Measurements from ENCODE around the gene PLPPR1.

PLPPR1 gene

GRCh38 chr9:101028346-101029314, at the start of gene PLPPR1:
TSS of gene PLPPR1 (plus strand) at chr9:101028727.
- H3K36me3 ChIP-seq (ENCODE audit: control insufficient read depth, insufficient read depth, low read length): no peaks in the 10 kb centered on the region
- no peaks in the 10 kb centered on the region for H3K9me3 ChIP-seq (ENCODE audit: control insufficient read depth, insufficient read depth, low read depth, low read length)
- peak within 1 kb of the TSS; percentile 21 for H3K9ac ChIP-seq (ENCODE audit: low read length)
- peaks cover 14% of the 10 kb centered on the region for H3K4me1 ChIP-seq (ENCODE audit: control insufficient read depth, insufficient read depth, low read length)
- peaks cover 79% of the 10 kb centered on the region for H3K27me3 ChIP-seq (ENCODE audit: control insufficient read depth, insufficient read depth, low read length)
- H3K4me3 ChIP-seq (ENCODE audit: low read depth, low read length): peak within 1 kb of the TSS; percentile 87
- no peak within 1 kb of the TSS for H3K27ac ChIP-seq (ENCODE audit: low read depth, low read length)

GRCh38 chr9:100989731-100990130, 38.8 kb upstream of the PLPPR1 start:
- Histone ChIP-seq H3K27me3 (ENCODE audit: control insufficient read depth, insufficient read depth, low read length) (no peaks in the 10 kb centered on the region), H3K27ac (ENCODE audit: low read depth, low read length) (no peak overlapping the region), H3K4me1 (ENCODE audit: control insufficient read depth, insufficient read depth, low read length) (no peaks in the 10 kb centered on the region), H3K4me3 (ENCODE audit: low read depth, low read length) (no peak overlapping the region), H3K9ac (ENCODE audit: low read length) (no peak overlapping the region), H3K9me3 (ENCODE audit: control insufficient read depth, insufficient read depth, low read depth, low read length) (no peaks in the 10 kb centered on the region), H3K36me3 (ENCODE audit: control insufficient read depth, insufficient read depth, low read length) (no peaks in the 10 kb centered on the region)

- Histone ChIP-seq H3K27ac (ENCODE audit: low read depth, low read length) (no peak overlapping the region), H3K4me3 (ENCODE audit: low read depth, low read length) (no peak overlapping the region), H3K4me1 (ENCODE audit: control insufficient read depth, insufficient read depth, low read length) (no peaks in the 10 kb centered on the region), H3K9me3 (ENCODE audit: control insufficient read depth, insufficient read depth, low read depth, low read length) (no peaks in the 10 kb centered on the region), H3K27me3 (ENCODE audit: control insufficient read depth, insufficient read depth, low read length) (no peaks in the 10 kb centered on the region), H3K9ac (ENCODE audit: low read length) (no peak overlapping the region), H3K36me3 (ENCODE audit: control insufficient read depth, insufficient read depth, low read length) (no peaks in the 10 kb centered on the region)
Observed at GRCh38 chr9:100990605-100991381, 37.7 kb upstream of the PLPPR1 start.

- Histone ChIP-seq H3K27me3 (ENCODE audit: control insufficient read depth, insufficient read depth, low read length) (no peaks in the 10 kb centered on the region), H3K4me3 (ENCODE audit: low read depth, low read length) (no peak overlapping the region), H3K36me3 (ENCODE audit: control insufficient read depth, insufficient read depth, low read length) (no peaks in the 10 kb centered on the region), H3K9ac (ENCODE audit: low read length) (no peak overlapping the region), H3K27ac (ENCODE audit: low read depth, low read length) (no peak overlapping the region), H3K9me3 (ENCODE audit: control insufficient read depth, insufficient read depth, low read depth, low read length) (no peaks in the 10 kb centered on the region), H3K4me1 (ENCODE audit: control insufficient read depth, insufficient read depth, low read length) (no peaks in the 10 kb centered on the region)
Observed at GRCh38 chr9:100992632-100993031, 35.9 kb upstream of the PLPPR1 start.

GRCh38 chr9:100999906-101000544, 28.5 kb upstream of the PLPPR1 start:
- Histone ChIP-seq H3K4me3 (ENCODE audit: low read depth, low read length) (no peak overlapping the region), H3K9me3 (ENCODE audit: control insufficient read depth, insufficient read depth, low read depth, low read length) (no peaks in the 10 kb centered on the region), H3K27me3 (ENCODE audit: control insufficient read depth, insufficient read depth, low read length) (no peaks in the 10 kb centered on the region), H3K36me3 (ENCODE audit: control insufficient read depth, insufficient read depth, low read length) (no peaks in the 10 kb centered on the region), H3K9ac (ENCODE audit: low read length) (no peak overlapping the region), H3K4me1 (ENCODE audit: control insufficient read depth, insufficient read depth, low read length) (no peaks in the 10 kb centered on the region), H3K27ac (ENCODE audit: low read depth, low read length) (no peak overlapping the region)

GRCh38 chr9:101005246-101005645, 23.3 kb upstream of the PLPPR1 start:
- Histone ChIP-seq H3K4me1 (ENCODE audit: control insufficient read depth, insufficient read depth, low read length) (no peaks in the 10 kb centered on the region), H3K9me3 (ENCODE audit: control insufficient read depth, insufficient read depth, low read depth, low read length) (no peaks in the 10 kb centered on the region; the same call in 1 of the 2 replicates), H3K27me3 (ENCODE audit: control insufficient read depth, insufficient read depth, low read length) (no peaks in the 10 kb centered on the region), H3K36me3 (ENCODE audit: control insufficient read depth, insufficient read depth, low read length) (no peaks in the 10 kb centered on the region), H3K27ac (ENCODE audit: low read depth, low read length) (no peak overlapping the region), H3K9ac (ENCODE audit: low read length) (no peak overlapping the region), H3K4me3 (ENCODE audit: low read depth, low read length) (no peak overlapping the region)

- no peaks in the 10 kb centered on the region for H3K36me3 ChIP-seq (ENCODE audit: control insufficient read depth, insufficient read depth, low read length)
- H3K4me3 ChIP-seq (ENCODE audit: low read depth, low read length): no peak overlapping the region
- no peaks in the 10 kb centered on the region for H3K27me3 ChIP-seq (ENCODE audit: control insufficient read depth, insufficient read depth, low read length)
- no peak overlapping the region for H3K27ac ChIP-seq (ENCODE audit: low read depth, low read length)
- H3K4me1 ChIP-seq (ENCODE audit: control insufficient read depth, insufficient read depth, low read length): no peaks in the 10 kb centered on the region
- no peak overlapping the region for H3K9ac ChIP-seq (ENCODE audit: low read length)
- no peaks in the 10 kb centered on the region for H3K9me3 ChIP-seq (ENCODE audit: control insufficient read depth, insufficient read depth, low read depth, low read length)
Observed at GRCh38 chr9:101014566-101014965, 14.0 kb upstream of the PLPPR1 start.

GRCh38 chr9:101018467-101018866, 10.1 kb upstream of the PLPPR1 start:
- H3K36me3 ChIP-seq (ENCODE audit: control insufficient read depth, insufficient read depth, low read length): no peaks in the 10 kb centered on the region

GRCh38 chr9:101022704-101023103, 5.8 kb upstream of the PLPPR1 start:
- H3K9me3 ChIP-seq (ENCODE audit: control insufficient read depth, insufficient read depth, low read depth, low read length): no peaks in the 10 kb centered on the region
- peaks cover 4% of the 10 kb centered on the region for H3K4me1 ChIP-seq (ENCODE audit: control insufficient read depth, insufficient read depth, low read length)
- H3K9ac ChIP-seq (ENCODE audit: low read length): no peak overlapping the region
- H3K27me3 ChIP-seq (ENCODE audit: control insufficient read depth, insufficient read depth, low read length): peaks cover 21% of the 10 kb centered on the region
- no peak overlapping the region for H3K27ac ChIP-seq (ENCODE audit: low read depth, low read length)
- H3K4me3 ChIP-seq (ENCODE audit: low read depth, low read length): no peak overlapping the region
- H3K36me3 ChIP-seq (ENCODE audit: control insufficient read depth, insufficient read depth, low read length): no peaks in the 10 kb centered on the region

More at GRCh38 chr9:101018467-101018866, 10.1 kb upstream of the PLPPR1 start:
- Histone ChIP-seq H3K9ac (ENCODE audit: low read length) (no peak overlapping the region), H3K9me3 (ENCODE audit: control insufficient read depth, insufficient read depth, low read depth, low read length) (no peaks in the 10 kb centered on the region), H3K27me3 (ENCODE audit: control insufficient read depth, insufficient read depth, low read length) (no peaks in the 10 kb centered on the region), H3K4me1 (ENCODE audit: control insufficient read depth, insufficient read depth, low read length) (no peaks in the 10 kb centered on the region), H3K27ac (ENCODE audit: low read depth, low read length) (no peak overlapping the region), H3K4me3 (ENCODE audit: low read depth, low read length) (no peak overlapping the region)

GRCh38 chr9:101025940-101026339, 2.6 kb upstream of the PLPPR1 start:
- Histone ChIP-seq H3K9ac (ENCODE audit: low read length) (no peak overlapping the region), H3K4me1 (ENCODE audit: control insufficient read depth, insufficient read depth, low read length) (peaks cover 14% of the 10 kb centered on the region), H3K36me3 (ENCODE audit: control insufficient read depth, insufficient read depth, low read length) (no peaks in the 10 kb centered on the region), H3K9me3 (ENCODE audit: control insufficient read depth, insufficient read depth, low read depth, low read length) (no peaks in the 10 kb centered on the region), H3K27ac (ENCODE audit: low read depth, low read length) (no peak overlapping the region), H3K27me3 (ENCODE audit: control insufficient read depth, insufficient read depth, low read length) (peaks cover 52% of the 10 kb centered on the region), H3K4me3 (ENCODE audit: low read depth, low read length) (no peak overlapping the region)
